Adrenal gland (tissue), 5 donors: Measurements from ENCODE around the gene RHBDL3.

Experiments used
- CTCF ChIP-seq, 6 experiments: fragments of 450-650 bp in 4 of 6; fragments of 200-600 bp in 2 of 6; sonication (generic) in 1 of 6; IDR thresholded peaks; 1 replicate in 5 of 6; 2 replicates in 1 of 6; pipeline versions ENCODE4 v1.5.1 to v1.8.0; 2016 to 2021; ENCODE audit warnings: antibody characterized with exemption in 6 of 6, mild to moderate bottlenecking in 2 of 6, moderate library complexity in 1 of 6
- POLR2A ChIP-seq, 2 donors: fragments of 450-650 bp; IDR thresholded peaks; one replicate each; pipeline ENCODE4 v1.6.1; 2017; ENCODE audit warnings: antibody characterized with exemption in 2 of 2, mild to moderate bottlenecking in 2 of 2, moderate library complexity in 1 of 2
- donor health status: DM: no; HTN: no; CAD: no.

DNA sequence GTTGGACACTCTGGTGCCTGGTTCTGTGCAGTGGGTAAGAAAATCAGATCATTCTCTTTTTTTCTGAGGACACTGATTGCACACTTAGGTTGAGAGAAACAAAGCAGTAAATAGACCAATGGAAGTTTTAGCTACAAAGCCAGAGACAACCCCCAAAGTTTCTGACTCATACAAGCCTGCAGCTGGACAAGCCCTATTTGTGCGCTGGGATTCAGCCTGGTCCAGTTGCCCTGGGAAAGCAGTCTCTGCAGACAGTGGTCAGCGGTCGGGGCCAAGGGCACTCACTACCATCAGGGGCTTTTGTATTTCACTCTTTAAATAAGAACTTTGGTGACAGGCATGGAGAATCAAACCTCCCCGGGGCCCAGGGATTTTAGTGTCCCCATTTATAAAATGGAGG, 6.0 kb upstream of the RHBDL3 start:
- TF ChIP-seq CTCF (IDR thresholded peaks at IDR 0.05), result no peak
- TF ChIP-seq POLR2A (IDR thresholded peaks at IDR 0.05), result peak in 1 of 2 donors; percentile 36
